GM11168 (cell line): ENCODE data around the gene MAGOH.
"Not testable (repeated sequence)": the region's sequence is repeated elsewhere in the genome, so short reads cannot be mapped to it uniquely, and the experiment has no call there.

ENCODE experiments used
- in situ Hi-C: fragments of 300-500 bp; cut with MboI; formaldehyde crosslinking; loops from one replicate; pipeline ENCODE4 v1.12.0; 2022; ENCODE audit warnings: low sequenced_read_pairs; ENCODE audit not compliant: unreplicated experiment

MAGOH gene

DNA sequence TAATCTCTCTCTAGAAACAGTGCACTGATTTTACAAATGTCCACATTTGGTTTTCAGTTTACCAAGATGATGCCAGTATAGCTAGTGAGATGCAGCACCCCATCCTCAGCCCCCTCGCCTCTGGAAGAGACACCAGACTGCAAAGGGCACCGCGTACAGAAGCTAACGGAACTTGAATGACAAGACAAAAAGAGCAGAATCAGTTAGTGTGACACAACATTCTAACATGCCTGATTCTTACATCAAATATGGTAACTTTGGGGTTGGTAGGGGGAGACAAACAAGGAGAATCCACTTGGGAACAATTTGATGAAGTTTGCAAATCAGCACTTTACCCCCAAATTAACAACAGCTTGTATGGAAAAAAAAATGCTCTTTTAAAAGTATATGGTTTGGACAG is 4.1 kb upstream of the MAGOH start:
- in situ Hi-C loops = loop anchor here (25.0 kb wide), 1 partner anchor 830 kb away; the partner anchor contains the start of genes ORC1 and PRPF38A

DNA sequence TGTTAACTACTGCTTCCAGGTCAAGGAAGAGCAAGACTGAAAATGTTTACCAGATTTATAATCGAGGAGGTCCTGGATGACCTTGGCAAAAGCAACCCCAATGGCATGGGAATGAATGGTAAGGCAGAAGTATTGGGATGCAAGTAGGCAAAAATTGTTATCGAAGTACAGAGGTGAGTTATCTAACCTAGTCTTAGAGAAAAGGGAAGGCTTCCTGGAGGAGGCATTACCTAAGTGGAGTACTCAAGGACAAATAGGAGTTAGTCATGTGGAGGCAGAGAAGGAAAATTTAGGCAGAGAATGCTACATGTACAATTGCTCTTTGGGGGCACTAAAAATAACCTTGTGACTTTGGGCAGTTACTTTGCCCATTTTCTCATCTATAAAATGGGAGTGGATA is 3.5 kb upstream of the MAGOH start:
- in situ Hi-C loops = loop anchor here (25.0 kb wide), 1 partner anchor 830 kb away; the partner anchor contains the start of genes ORC1 and PRPF38A

DNA sequence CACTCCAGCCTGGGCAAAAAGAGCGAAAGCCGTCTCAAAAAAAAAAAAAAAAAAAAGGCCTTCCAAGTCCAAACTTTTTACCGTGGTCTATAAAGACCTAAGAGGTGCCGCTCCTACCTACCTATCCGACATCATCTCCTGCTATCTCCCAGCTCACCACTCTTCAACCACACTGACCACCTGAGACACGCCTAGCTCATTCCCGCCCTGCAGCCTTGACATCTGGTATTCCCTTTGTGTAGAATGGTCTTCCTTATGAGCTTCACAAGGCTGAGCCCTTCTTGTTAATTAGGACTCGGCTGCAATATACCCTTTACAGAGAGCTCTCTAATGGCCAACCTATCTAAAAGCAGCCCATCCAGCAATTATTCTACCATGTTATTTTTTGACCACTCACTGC is 680 bp downstream of the MAGOH start:
- in situ Hi-C loops = loop anchor here (25.0 kb wide), 1 partner anchor 825 kb away; the partner anchor contains the start of genes ORC1 and PRPF38A

DNA sequence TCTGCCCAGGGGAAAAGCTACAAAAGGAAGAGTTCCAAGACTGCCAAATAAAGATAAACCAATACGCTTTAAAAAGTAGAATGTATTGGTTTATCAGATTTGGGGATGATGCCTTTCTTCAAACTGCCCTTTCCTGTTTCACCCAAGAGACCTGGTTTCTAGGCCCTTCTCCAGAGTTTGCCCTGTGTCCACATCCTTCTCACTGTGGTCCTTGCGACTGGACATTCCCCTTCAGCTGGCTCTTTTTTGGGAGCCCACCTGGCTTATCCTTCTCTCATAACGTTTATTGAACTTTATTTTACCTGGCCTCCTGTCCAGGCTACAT is 17.4 kb downstream of the MAGOH start:
- in situ Hi-C loops = no loop called here

DNA sequence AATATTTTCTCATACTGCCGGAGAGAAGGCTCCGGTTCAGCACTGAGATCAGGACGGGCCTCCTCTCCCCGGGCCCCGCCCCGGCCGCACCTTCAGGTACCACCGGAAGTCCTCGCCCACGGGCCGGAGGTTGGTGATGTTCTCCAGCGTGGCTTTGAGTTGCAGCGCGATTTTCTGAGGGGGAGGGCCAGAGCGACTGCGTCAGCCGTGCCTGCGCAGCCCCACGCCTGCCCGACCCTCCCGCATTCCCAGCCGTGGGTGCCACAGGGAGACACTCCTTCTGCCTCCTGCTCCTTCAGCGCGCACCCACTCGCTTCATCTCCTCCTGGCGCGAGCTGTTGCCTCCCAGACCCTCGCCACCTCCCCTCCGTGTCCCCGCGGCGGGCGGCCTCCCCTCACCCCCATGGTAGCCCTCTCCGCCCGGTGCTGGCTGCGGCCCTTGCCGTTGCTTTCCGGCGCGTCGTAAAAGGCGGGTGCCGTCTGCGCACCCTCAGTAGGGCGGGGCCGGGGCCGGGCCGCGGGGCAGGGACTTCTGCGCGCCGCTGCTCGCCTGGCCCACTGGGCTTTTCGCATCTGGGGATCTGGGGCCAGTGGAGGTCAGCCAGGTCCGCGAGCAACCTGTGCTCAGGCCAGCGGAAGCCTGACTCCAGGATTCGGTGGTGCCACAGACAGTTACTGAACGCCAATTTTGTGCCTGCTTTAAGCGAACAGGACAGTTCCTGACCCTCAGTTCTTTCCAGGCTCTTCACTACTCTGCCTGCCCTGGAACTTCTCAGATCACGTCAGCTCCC is 18.0 kb downstream of the MAGOH start, which contains the start of gene CZIB:
TSS of gene CZIB (minus strand) at position 464 of the 791 bp plus-strand sequence. CDS start at position 405, 59 bp downstream.
- in situ Hi-C loops = no loop called here

DNA sequence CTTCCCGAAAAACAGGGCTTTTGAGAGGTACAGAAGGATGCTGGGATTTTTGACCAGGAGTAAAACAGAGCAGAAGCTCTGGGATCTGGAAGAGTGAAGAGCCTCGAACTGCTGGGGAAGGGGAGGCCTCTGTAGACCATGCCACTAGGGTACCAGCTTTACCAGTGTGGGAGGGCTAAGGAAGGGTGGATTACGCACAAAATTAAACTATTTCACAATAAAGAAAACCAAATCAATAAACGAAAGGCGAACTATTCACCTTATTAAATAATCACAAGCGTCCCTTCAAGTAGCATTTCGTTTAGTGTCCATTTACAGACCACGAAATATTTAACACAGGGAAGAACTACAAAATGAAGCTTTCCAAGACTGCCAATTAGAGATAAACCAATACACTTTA is 18.6 kb downstream of the MAGOH start:
- in situ Hi-C loops = no loop called here

DNA sequence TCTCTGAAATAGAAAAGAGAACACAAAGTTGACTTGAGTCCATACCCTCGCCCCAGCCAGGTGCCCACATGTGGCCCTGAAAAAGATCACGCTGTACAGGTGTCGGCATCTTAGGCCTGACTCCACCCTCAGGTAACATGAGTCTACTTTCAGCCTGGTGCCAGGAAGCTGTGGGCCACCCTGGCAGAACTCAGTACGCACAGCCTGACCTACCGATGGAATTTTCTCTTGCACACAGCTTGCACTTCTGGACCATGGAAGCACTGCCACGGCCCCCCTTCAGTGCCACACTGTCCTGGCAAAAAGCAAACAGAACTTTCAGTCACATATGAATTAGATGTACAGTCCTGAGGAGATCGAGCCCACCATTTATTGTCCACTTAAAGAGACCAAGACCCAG is 20.1 kb downstream of the MAGOH start:
- in situ Hi-C loops = no loop called here

DNA sequence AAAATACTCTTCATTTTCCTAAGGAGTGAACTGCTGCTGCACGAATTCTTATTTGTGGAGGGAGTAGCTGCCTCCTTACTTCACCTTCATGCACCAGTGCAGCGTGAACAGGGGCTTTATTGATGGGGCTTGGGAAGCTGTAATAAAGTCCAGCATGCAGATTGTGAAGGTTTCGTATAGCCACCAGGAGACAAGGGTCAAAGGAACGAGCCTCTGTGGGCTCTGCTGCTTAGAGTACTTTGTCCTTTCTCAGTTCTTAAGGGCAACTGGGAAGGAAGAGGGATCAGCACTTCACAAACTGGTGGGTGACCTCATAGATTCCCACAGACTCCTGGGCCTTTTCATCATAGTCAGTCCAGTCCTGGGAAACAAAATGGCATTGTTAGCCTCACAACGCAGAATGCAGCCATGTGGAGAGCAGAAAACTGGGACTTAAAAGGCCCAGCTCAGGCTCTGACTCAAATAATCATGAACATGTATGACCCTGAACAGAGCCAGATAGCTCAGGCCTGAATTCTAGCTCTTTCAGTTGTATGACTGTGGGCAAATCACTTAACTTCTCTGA is 23.9 kb downstream of the MAGOH start:
- in situ Hi-C loops = no loop called here

DNA sequence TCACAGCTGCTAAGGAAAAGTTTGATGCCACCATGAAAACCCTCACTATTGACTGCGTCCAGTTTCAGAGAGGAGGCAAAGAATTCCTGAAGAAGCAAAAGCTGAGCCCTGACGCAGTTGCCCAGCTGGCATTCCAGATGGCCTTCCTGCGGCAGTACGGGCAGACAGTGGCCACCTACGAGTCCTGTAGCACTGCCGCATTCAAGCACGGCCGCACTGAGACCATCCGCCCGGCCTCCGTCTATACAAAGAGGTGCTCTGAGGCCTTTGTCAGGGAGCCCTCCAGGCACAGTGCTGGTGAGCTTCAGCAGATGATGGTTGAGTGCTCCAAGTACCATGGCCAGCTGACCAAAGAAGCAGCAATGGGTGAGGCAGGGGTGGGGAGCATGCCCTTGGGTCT is 27.4 kb downstream of the MAGOH start:
- in situ Hi-C loops = no loop called here

DNA sequence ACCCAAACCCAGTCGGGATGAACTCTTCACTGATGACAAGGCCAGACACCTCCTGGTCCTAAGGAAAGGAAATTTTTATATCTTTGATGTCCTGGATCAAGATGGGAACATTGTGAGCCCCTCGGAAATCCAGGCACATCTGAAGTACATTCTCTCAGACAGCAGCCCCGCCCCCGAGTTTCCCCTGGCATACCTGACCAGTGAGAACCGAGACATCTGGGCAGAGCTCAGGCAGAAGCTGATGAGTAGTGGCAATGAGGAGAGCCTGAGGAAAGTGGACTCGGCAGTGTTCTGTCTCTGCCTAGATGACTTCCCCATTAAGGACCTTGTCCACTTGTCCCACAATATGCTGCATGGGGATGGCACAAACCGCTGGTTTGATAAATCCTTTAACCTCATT is 28.0 kb downstream of the MAGOH start:
- in situ Hi-C loops = no loop called here

DNA sequence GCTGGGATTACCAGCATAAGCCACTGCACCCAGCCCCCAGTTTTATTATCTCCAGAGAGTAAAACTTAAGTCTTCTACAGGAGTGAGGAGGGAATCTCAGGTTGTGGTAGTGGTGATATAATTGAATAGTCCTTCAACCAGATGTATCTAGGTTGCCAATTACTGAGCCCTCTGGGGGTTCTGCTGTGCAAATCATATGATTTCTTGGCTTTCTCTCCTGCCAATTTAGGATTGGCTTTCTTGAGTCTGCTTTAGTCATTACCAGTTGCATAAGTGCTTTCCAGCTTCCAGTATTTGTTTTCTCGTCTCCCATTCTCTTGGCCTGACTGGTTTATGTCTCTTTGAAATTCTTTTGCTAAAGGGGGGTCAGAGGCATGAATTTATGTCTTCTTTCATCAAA is 30.6 kb downstream of the MAGOH start:
- in situ Hi-C loops = no loop called here

DNA sequence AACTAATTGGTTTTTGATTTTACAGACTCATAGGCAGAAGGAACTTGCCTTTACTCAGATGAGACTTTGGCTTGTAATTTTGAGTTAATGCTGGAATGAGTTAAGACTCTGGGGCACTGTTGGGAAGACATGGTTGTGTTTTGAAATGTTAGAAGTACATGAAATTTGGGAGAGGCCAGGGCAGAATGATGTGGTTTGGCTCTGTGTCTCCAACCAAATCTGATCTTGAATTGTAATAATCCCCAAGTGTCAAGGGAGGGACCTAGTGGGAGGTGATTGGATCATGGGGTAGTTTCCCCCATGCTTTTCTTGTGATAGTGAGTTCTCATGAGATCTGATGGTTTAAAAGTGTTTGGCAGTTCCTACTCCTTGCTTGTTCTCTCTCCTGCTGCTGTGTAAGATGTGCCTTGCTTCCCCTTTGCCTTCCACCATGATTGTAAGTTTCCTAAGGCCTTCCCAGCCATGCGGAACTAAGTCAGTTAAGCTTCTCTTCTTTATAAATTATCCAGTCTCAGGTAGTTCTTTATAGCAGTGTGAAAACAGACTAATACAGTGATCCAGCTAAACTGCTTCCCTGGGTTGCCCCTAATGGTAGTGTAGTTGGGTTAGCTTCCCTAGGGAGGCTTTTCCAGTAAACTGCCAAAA is 31.5 kb downstream of the MAGOH start:
- in situ Hi-C loops = no loop called here

DNA sequence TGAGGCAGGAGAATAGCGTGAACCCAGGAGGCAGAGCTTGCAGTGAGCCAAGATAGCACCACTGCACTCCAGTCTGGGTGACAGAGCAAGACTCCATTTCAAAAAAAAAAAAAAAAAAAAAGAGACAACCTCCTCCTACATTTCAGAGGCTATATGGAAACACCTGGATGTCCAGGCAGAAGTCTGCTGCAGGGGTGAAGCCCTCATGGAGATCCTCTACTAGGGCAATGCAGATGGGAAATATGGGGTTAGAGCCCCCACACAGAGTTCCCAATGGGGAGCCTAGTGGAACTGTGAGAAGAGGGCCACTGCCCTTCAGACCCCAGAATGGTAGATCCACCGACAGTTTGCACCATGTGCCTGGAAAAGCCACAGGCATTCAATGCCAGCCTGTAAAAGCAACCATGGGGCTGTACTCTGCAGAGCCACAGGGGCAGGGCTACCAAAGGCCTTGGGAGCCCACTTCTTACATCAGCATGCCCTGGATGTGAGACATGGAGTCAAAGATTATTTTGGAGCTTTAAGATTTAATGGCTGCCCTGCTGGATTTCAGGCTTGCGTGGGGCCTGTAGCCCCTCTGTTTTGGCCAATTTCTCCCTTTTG is 32.1 kb downstream of the MAGOH start:
- in situ Hi-C loops = not testable (repeated sequence)

DNA sequence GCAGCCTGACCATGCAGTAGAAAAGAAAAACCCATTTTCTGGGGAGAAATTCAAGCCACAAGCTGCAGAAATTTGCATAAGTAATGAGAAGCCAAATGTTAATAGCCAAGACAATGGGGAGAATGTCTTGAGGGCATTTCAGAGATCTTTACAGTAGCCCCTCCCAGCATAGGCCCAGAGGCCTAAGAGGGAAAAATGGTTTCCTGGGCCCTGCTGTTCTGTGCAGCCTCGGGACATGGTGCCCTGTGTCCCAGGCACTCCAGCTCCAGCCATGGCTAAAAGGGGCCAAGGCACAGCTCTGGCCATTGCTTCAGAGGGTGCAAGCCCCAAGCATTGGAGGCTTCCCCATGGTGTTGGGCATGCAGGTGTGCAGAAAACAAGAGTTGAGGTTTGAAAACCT is 32.8 kb downstream of the MAGOH start:
- in situ Hi-C loops = not testable (repeated sequence)

DNA sequence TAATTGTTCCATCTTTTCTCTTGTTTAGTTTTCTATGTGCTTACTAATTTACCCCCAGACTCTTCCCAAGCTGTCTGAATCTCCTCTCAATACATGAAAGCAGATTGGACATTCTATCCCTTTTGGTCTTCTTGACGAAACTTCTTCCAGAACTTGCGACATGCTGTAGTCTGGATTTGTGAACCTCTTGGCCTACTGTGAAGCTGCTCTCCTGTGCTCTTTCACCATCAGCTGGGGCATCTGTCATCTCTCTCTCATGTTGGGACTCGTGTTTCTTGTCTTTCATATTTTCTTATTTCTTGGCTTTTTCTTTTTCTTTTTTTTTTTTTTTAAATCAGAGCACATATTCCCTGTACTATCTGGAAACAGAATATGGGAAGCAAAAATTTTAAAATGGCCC is 34.9 kb downstream of the MAGOH start:
- in situ Hi-C loops = no loop called here

DNA sequence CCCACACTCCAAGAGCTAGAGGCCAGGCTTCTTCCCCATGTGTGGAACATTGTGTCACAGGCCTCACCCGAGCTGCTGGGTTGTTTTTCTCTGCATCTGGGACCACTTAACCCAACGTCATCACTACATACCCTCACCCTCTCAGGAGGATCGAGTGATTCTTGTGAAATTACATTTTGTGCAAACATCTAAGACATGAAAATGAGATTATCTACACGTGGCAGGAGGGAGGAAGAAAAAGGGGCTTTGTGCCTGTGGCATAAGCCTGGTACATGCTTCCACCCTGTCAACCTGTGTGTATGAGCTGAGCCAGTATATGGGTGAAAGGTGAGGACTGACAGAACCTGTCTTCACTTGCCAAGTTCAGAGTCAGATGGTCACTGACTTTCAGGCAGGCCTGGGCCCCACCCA is 40.1 kb downstream of the MAGOH start:
- in situ Hi-C loops = no loop called here

DNA sequence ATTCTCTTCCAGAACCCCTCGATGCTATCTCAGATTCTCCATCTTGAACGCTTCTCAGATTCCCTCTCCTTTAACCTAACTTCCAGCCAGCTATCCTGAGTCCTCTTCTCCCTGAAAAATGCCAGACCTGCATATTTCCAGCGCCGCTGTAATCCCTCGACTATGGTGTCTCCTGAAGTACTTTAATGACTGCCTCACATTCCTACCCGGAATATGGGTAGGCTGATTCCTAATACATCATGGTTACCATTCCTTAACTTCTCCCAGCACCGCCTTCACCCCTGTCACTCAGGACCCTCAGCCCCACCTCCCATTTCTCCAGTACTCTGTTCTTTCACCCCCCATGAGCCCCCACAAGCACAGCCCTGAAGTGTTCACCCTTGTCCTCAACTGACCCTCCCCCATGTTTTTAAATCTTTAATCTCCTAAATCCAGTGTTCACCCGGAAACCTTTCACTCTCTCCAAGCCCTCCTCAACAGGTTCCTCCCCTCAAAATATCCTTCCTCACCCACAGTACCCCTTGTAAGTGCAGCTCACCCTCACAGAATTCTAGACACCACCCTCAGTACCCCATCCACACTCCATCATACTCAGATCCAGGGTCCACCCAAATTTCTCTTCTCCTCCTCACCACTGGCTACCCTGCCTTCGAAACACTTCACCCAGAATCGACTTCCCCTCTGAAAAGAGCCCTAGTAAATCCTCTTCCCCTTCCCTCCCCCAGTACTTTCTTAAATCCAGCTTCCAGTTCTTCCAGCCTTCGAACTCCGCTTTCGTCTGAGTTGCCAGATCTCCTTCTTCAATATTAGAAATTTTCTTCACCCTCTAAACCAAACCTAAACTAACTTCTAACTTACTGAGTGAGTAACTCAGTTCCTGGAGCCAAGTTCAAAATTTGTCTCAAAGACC is 40.8 kb downstream of the MAGOH start:
- in situ Hi-C loops = no loop called here

DNA sequence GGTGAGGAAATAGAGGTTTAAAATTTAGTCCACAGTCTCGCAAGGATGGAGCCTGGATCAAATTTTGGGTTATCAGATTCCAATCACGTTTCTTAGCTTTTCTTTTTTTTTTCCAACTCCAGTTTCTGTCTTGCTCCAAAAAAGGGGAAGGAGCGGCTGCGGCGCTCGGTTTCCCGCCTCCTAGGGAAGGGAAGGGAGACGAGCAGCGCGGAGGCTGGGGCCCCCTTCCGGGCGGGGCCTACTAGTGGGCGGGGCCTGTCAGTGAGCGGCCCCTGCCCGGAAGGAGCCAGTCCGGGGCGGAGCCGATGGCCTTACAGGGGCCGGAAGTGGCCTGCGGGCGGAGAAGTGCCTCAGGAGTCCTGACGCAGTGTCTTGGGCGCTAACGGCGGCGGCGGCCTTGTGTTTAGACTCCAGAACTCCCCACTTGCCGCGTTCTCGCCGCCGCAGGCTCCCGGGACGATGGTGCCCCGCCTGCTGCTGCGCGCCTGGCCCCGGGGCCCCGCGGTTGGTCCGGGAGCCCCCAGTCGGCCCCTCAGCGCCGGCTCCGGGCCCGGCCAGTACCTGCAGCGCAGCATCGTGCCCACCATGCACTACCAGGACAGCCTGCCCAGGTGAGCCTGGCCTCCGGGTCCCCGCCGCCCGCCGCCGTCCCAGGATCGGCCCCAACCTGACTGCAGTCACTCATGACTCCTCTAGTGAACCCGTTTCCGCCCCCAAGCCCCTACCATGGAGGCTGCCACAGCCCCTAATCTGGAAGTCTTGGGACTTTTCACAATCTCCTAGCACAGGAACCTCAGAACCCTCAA is 41.6 kb downstream of the MAGOH start, which contains the start of gene CPT2:
TSS of gene CPT2 (plus strand) at position 340 of the 806 bp plus-strand sequence. CDS start at position 460, 120 bp downstream.
- in situ Hi-C loops = no loop called here

DNA sequence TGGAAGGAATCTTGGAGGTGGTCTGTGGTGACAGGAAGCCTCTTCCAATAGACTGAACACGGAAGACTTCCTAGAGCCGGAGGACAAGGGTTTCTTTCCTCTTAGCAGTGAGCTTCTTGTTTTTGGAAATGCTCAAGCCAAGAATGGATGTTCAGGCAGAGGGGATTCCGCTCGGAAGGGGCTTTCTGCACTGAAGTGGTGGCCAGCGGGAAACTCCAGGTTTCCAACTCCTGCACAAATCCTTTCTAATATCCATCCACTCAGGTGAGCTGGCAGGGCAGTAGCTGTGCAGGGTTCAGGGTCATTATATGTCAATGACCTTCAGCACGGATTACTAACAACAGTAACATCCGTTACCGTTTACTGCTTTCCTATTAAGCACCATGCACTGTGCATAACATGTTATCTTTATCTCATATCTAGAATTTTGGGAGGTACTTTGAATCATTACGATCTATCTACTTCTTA is 42.3 kb downstream of the MAGOH start:
- in situ Hi-C loops = no loop called here
